Left cardiac atrium (tissue), 4 donors: ENCODE data around the gene DOC2B. TPM values are rescaled to one million over a fixed set of nuclear protein-coding genes. Genes with fewer than 3 reads are reported as not detected.
"Not testable (repeated sequence)": the region's sequence is repeated elsewhere in the genome, so short reads cannot be mapped to it uniquely, and the experiment has no call there.

ENCODE experiments used
- ATAC-seq, 2 donors: fragments of 200-7000 bp; cut with Tn5 transposase; one replicate each; pipeline ENCODE4 v1.9.1; 2020; ENCODE audit warnings: mild to moderate bottlenecking in 2 of 2, moderate library complexity in 2 of 2
- DNase-seq: peaks from one replicate; pipeline ENCODE4 v3.0.0-alpha.2; 2020
- intact Hi-C, 2 donors: fragments of 100-400 bp; cut with DNase I; formaldehyde crosslinking; loops; one replicate each; pipeline versions ENCODE4 v1.14.1 to v1.15.1; 2022 to 2023
- total RNA-seq, 2 donors: library from RNA; stranded (reverse); fragmentation: NEBNext Ultra II Directional; extraction: Animal tissue kit (Norgen Biotek cat#: 25700); gene quantifications; one replicate each; pipeline ENCODE4 v1.2.1, GENCODE V29; 2021
- donor health status: DM: no; HTN: yes; CAD: no.
- donor health status: DM: no; HTN: yes; CAD: no; lungs with severe emphysema.
- donor health status: DM: yes; HTN: yes; CAD: no.
- donor health status: Dilated cardiomyopathy.

Gene DOC2B
- total RNA-seq, 2 donors from 2014 or later: 6.8 to 16.4 TPM

DNA sequence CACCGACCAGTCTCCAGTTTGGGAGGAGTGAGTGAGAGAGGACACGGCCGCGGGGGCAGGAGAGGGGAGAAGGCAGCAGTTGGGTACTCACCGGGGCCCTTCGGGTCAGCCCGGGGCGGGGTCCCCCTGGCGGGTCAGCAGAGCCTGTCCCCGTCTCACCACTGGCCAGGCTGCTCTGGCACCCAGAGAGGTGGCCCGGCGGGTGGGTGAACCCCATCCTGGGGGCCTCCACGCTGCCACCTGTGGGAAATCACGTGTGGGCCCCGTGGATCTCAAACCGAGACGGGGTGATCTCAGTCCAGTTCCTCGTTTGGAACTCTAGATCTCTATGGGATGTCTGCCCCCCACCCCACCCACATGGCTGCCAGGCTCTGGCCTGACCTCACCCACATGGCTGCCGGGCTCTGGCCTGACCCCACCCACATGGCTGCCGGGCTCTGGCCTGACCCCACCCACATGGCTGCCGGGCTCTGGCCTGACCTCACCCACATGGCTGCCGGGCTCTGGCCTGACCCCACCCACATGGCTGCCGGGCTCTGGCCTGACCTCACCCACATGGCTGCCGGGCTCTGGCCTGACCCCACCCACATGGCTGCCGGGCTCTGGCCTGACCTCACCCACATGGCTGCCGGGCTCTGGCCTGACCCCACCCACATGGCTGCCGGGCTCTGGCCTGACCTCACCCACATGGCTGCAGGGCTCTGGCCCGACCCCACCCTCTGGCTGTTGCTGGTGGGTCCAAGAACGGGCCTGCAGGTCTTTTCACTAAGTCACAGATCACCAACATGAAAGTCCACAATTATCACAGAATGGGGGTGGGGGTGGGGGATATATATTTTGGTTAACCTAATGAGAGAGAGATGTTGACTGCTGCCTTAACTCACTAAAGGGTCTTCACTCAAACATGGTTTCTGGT, 34.4 kb upstream of the DOC2B start:
- intact Hi-C loops: not testable (repeated sequence)
- DNase-seq (peak; percentile 58), ATAC-seq (peak; percentile 73 to 84)

DNA sequence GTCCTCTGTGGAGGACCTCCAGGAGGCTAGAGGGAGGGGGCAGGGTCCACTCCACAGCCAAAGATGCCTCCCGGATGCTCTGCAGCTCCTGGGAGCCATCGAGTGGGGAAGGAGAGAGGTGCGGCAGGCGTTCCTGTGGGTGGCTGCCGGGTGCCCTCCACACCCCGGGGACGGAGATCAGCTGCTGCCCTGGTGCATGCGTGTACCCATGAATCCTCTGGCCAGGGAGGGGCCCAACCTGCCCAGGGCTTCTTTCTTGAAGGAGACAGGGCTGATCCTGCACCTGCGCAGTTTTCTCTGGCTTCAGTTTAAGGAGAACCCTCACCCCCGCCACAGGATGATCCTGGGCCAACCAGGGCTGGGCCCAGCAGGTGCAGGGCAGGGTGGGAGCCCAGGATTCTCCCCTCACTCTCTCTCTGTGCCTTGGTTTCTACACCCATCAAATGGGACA, 33.5 kb upstream of the DOC2B start:
- ATAC-seq (peak; percentile 18 to 29), DNase-seq (no peak)
- intact Hi-C loops: no loop called here

DNA sequence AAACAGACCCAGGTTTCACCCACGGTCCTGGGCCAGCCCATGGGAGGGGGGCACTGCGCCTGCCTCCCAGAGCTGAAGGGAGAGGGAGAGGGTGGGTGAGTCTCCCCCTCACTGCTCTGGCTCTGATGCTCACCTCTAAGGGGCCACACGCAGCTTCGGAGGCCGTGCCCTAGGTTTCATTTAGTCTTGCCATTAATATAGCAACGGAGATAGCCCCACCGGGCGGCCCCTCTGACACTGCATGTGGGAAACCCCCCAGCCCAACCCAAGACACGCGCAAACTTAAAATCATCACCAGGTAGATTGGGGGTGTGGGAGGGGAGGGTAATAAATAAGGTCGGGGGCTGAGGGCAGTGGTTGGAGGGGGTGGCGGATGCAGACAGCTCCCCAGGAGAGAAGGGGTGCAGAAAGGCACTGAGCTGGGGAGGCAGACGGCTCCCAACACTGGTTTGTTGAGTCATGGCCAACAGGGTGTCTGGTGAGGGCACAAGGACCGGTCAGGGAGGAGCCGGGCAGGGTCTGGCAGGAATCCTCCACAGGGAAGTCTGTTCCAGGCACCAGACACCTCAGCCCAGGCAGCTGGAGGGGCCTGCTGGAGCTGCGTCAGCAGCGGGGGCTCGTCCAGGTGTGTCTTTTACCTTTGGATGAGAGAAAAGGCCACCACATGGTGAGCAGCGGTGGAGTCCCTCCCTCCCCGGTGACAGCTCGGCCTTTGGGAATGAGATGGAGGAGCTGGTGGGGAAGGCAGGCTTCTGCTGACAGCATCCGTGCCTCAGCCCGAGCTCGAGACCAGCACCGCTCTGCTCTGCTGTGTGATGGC, 32.0 kb upstream of the DOC2B start:
- DNase-seq (no peak), ATAC-seq (no peak)
- intact Hi-C loops: no loop called here

DNA sequence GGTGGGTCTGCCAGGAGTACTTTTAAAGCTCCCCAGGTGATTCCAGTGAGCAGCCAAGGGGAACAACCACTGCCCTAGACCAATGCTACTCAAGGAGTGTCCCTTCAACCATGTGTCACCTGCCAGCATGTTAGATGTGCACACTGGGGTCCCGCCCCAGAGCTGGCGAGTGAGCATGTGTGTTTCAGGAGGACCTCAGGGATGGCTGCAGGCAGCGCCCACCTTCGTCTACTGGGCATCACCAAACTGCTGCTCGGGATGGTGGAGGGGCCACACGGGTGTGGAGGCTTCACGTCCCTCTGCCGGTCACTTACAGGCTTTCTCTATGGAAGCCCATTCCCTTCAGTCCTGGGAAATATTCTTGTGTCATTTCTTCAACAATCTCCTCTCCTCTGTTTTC, 29.0 kb upstream of the DOC2B start:
- ATAC-seq: no peak
- DNase-seq: peak; percentile 10
- intact Hi-C loops: no loop called here

DNA sequence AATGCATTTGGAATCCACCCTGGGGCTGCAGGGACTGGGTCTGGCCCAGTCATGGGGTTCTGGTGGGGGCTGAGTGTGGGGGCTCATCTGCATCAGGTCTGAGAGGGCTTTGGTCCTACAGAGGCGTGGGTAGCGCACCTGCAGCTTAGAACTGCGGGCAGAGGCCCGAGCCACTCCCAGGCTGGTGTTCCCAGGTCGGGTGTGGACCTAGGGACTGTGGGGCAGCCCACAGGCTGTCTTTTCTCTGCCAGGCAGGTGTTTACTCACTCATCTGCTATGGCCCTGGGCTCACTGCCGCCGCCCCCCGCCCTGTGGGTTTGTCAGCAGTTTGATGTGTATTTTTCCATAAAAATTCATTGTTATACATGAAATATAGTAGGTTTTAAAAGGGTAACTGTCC, 27.0 kb upstream of the DOC2B start:
- intact Hi-C loops: no loop called here
- ATAC-seq: no peak
- peak; percentile 11 for DNase-seq

DNA sequence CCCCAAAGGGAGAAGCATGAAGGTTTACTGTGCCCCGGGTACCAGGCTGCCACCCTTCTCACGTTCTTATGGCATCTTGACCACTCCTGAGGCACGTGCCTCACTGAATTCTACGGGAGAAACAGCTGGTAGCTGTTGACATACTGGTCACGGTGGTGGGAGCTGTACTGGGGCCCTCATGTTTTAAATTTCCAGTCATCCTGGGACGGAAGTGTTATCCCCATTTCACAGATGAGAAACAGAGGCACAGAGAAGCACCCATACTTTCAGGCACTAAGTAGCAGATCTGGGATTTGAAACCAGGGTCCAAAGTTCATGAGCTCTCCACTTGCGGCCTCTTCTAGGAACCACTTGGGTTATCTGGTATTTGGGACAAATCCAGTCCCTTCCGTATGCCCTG, 26.3 kb upstream of the DOC2B start:
- intact Hi-C loops: no loop called here
- DNase-seq: peak; percentile 1

DNA sequence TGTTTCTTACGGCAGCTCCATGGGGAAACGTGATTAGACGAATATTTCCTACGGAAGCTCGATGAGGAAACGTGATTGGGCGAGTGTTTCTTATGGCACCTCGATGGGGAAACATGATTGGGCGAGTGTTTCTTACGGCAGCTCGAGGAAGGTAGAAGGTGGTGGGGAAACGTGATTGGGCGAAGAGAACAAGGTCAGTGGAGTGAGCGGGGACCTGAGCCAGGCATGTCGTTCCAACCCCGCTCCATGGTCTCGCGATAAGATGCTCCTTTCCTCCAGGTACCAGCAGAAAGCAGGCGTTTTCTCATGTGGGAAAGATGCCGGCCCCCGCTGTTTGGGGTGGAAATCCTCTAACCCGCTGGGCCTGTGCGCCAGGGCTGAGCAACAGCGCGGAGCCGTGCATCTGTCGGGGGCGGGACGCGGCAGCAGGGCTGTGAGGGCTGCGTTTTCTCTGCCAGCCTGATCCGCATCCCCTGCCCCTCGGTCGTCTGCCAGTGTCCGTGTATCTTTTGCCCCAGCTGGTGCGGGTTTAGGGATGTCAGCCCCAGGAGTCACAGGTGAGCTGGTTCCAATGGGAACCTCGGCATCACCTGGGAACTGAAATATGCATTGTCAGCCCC, 25.6 kb upstream of the DOC2B start:
- ATAC-seq (no peak), DNase-seq (peak; percentile 22)
- intact Hi-C loops: no loop called here

More for the DNA sequence above, 26.3 kb upstream of the DOC2B start:
- no peak for ATAC-seq

DNA sequence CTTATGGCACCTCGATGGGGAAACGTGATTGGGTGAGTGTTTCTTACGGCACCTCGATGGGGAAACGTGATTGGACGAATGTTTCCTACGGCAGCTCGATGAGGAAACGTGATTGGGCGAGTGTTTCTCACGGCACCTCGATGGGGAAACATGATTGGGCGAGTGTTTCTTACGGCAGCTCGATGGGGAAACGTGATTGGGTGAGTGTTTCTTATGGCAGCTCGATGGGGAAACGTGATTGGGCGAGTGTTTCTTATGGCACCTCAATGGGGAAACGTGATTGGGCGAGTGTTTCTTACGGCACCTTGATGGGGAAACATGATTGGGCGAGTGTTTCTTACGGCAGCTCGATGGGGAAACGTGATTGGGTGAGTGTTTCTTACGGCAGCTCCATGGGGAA, 25.0 kb upstream of the DOC2B start:
- ATAC-seq, intact Hi-C loops: not testable (repeated sequence)
- peak; percentile 7 for DNase-seq

DNA sequence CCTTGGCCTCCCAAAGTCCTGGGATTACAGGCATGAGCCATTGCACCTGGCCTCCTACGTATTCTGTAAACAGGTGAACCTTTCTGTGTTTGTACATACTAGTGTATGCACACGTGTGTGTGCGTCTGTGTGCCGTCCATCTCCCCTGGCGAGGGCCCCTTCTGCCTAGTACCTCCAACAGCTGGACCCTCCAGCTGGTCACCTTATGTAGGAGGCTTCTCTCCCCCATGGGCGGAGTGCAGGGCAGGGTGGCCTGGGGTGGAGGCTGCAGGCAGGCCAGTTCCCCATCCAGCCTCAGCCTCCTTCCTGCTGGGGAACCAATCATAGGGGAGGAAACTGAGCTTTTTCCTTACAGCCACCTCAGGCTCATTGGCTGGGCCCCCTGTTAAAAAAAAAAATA, 24.4 kb upstream of the DOC2B start:
- DNase-seq: peak; percentile 12
- ATAC-seq: no peak
- intact Hi-C loops: no loop called here

DNA sequence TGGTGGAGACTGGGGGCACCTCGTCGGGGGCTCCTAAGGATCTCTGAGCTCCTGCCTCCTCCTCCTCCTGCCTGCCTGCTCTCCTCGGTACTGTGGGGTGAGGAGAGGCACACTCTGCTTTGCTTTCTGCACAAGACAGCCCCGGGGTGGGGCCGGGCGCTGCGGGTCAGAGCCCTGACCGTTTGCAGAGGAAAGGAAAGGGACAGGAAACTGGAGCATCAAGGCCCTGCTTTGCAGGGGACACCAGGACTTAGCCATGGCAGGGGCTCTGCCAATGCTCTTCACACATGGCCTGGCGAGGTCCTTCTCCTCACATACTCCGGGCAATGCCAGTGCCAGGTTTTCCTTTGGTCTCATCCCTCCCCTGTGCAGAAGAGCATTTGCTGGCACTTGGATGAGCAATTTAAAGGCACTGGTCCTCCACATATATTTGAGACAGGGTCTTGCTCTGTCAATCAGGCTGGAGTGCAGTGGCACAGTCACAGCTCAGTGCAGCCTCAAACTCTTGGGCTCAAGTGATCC, 23.8 kb upstream of the DOC2B start:
- peak; percentile 17 for DNase-seq
- intact Hi-C loops: no loop called here

DNA sequence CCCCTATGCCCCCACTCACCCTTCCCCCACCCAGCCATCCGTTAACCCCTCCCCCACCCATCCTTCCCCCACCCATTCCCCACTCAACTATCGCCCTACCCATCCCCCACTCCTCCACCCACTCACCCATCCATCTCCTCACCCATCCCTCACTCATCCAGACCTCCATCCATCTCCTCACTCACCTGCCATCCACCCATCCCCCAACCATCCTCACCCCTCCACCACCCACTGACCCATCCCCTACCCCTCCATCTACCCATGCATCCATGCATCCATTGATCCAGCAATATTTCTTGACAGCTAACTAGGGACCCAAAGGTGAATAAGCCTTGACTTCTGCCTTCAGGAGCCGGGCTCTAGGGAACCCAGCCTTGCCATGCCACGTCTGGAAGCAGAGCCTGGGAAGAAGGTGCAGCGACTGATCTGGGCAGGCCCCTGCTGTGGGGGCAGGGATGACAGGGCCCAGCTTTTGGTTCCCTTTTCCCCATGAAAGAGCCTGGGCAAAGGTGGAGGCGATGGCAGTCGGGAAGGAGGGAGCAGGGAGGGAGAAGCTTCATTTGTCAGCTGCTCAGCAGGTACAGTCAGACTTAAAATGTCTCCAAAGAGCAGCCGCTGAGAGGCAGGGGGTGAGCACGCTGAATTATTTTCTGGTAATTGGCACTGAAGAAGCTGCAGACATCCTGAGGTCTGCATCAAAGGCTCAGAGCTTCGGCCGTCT, 23.1 kb upstream of the DOC2B start:
- no peak for ATAC-seq
- DNase-seq: peak; percentile 18
- intact Hi-C loops: no loop called here

More for the DNA sequence above, 23.8 kb upstream of the DOC2B start:
- no peak for ATAC-seq

DNA sequence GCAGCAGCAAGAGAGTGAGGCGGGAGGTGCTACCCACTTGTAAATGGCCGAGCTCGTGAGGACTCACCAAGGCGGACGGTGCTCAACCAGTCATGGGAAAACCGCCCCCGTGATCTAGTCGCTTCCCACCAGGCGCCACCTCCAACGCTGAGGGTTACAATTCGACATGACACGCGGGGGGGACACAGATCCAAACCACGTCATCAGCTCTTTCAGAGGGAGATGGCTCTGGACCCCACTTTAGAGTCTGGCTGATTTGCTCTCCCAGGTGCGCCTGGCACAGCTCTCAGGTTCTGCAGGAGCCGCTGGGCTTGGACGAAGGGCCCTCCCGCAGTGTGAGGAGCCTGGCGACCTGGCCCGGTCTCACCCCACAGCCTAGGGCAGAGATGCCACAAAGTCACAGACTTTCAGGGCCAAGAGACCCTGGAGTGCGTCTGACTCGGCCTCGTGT, 21.1 kb upstream of the DOC2B start:
- intact Hi-C loops: no loop called here
- ATAC-seq (no peak), DNase-seq (peak; percentile 23)

DNA sequence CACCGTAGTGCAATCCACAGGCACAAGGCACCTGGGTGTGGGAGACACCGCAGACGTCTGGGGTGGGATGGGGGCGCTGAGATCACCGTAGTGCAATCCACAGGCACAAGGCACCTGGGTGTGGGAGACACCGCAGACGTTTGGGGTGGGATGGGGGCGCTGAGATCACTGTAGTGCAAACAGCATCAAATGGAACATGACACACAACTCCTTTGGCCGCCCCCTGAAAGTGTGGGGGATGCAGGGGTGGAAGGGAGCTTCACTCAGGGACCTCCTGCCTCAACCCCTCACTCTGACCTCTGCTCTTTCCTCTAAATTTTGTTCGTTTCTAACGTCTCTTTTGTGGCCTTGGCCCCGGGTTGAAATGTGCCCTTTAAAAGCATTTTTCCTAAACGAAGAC, 20.3 kb upstream of the DOC2B start:
- ATAC-seq, intact Hi-C loops: not testable (repeated sequence)
- DNase-seq: peak; percentile 3

DNA sequence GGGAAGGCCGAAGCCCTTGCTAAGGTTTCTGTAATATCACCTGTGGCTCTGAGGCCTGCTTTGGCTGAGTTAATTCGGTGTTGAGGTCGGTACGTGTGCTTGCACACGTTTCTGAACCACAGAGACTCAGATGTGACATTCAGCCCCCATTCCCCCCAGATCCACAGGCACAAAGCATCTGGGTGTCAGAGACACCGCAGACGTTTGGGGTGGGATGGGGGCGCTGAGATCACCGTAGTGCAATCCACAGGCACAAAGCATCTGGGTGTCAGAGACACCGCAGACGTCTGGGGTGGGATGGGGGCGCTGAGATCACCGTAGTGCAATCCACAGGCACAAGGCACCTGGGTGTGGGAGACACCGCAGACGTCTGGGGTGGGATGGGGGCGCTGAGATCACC, 19.8 kb upstream of the DOC2B start:
- ATAC-seq, intact Hi-C loops: not testable (repeated sequence)
- DNase-seq: peak; percentile 9

DNA sequence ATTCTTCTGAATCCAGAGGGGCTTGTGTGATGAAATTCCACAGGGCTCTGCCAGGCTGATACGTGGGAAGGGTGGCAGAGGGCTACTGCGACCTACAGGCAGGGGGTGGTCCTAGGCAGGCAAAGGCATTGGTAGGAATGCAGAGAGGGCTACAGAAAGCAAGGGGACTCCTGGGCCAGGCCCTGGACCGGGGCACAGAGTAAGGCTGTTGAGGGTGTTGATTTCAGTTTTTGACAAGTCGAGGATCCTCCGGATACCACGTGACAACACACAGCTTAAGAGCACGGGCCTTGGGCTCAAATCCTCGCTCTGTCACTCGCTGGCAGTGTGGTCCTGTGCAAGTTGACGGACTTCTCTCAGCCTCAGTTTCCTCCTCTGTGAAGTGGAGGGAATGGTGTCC, 19.1 kb upstream of the DOC2B start:
- intact Hi-C loops: no loop called here
- no peak for DNase-seq
- ATAC-seq: peak in 1 of 2 donors; percentile 20

DNA sequence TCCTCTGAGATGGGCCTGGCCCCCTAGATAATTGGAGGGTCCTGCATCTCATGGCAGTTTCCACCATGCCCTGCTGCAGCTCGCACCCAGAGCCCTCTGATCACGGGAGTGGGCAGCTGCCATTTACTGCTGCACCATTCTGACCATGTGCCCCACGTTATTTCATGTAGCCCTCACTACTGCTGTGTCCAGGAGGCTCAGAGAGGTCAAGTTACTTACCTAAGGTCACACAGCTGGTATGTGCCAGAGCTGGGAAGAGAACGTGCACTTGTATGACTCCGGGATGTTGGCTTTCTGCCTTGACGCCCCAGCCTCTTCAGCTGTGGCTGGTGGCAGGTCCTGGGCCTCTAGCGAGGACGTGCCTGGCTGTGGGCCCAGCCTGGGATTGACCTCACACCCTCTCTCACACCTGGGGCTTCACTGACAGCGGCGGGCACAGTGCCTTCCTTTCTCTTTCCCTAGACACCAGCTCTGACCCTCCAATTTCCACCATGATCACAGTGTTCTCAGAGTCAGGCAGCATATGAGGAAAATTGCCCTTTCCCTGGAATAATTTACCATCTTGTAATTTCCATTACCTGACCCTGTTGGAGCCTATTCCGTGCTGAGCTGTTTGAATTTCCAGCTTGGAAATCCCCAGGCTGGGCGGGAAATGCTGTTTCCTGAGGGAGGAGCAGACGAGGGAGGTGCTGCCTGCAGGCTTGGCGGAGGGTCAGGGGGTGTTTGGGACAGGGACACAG, 18.5 kb upstream of the DOC2B start:
- intact Hi-C loops: no loop called here
- peak; percentile 68 for DNase-seq
- peak; percentile 64 to 79 for ATAC-seq

DNA sequence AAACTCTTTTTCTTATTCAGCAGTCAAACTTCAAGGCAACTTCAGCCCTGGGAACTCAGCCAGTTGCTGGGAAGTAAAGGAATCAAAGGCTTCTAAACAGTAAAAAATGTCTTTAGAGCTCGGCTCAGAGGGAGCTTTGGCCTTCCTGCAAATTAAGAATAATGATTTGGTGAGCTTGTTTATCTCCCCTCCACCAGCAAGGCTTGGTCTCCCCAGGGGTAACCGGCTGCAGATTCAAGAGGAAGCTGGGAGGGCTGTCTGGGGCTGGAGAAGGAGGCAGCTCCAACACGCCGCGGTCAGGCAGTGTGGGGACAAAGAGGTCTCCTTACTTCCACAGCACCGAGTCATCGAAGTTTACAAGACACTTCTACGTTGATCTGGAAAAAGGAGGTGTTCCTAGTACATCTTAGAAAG, 17.7 kb upstream of the DOC2B start:
- ATAC-seq: no peak
- no peak for DNase-seq

DNA sequence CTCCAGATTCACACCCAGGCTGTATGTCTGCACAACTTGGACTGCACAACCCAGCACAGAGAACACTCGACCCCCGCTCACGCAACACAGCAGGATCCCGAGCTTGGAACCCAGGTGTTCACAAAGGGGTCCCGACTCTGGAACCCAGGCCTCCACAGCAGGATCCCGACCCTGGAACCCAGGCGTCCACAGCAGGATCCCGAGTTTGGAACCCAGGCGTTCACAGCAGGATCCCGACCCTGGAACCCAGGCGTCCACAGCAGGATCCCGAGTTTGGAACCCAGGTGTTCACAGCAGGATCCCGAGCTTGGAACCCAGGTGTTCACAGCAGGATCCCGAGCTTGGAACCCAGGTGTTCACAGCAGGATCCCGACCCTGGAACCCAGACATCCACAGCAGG, 16.8 kb upstream of the DOC2B start:
- DNase-seq, ATAC-seq, intact Hi-C loops: not testable (repeated sequence)

More for the DNA sequence above, 17.7 kb upstream of the DOC2B start:
- intact Hi-C loops: no loop called here
